HL-60 (cell line): ENCODE results near the gene KRT6C.

Source experiments
- DNase-seq, 2 experiments: peaks; one replicate each; pipeline ENCODE4 v3.0.0-alpha.2; 2010 to 2020; ENCODE audit warnings: low read depth in 1 of 2, low spot score in 1 of 2
- H3K27ac ChIP-seq: fragments of 250-450 bp; sonication (Bioruptor Pico); replicated peaks from 2 replicates; pipeline ENCODE4 v1.5.1; 2020; ENCODE audit warnings: mild to moderate bottlenecking, moderate library complexity
- H3K27me3 ChIP-seq: fragments of 250-450 bp; sonication (Bioruptor Pico); 2 replicates; pipeline ENCODE4 v1.5.1; 2021; ENCODE audit warnings: mild to moderate bottlenecking, moderate library complexity; ENCODE audit not compliant: insufficient read depth, poor library complexity, severe bottlenecking
- H3K4me3 ChIP-seq: replicated peaks from 2 replicates; pipeline ENCODE4 v1.5.1; 2011; ENCODE audit warnings: mild to moderate bottlenecking, control low read depth, low read length; ENCODE audit not compliant: insufficient read depth
- GABPA ChIP-seq: IDR thresholded peaks from 2 replicates; pipeline ENCODE4 v1.6.1; 2012; ENCODE audit warnings: low read depth
- POLR2AphosphoS5 ChIP-seq: IDR thresholded peaks from 2 replicates; pipeline ENCODE4 v1.6.1; 2012; ENCODE audit warnings: low read depth
- SPI1 ChIP-seq: IDR thresholded peaks from 2 replicates; pipeline ENCODE4 v1.6.1; 2012; ENCODE audit warnings: low read depth, mild to moderate bottlenecking, borderline replicate concordance
- TF ChIP-seq, protein P1 (sequence below): IDR thresholded peaks from one replicate; pipeline ENCODE4 v1.5.1; 2011; ENCODE audit warnings: low read length, control low read depth, inconsistent platforms; ENCODE audit not compliant: insufficient read depth
- TF ChIP-seq, protein P2 (sequence below): IDR thresholded peaks from 2 replicates; pipeline ENCODE4 v1.6.1; 2012; ENCODE audit warnings: low read depth; ENCODE audit not compliant: insufficient replicate concordance

KRT6C gene

DNA sequence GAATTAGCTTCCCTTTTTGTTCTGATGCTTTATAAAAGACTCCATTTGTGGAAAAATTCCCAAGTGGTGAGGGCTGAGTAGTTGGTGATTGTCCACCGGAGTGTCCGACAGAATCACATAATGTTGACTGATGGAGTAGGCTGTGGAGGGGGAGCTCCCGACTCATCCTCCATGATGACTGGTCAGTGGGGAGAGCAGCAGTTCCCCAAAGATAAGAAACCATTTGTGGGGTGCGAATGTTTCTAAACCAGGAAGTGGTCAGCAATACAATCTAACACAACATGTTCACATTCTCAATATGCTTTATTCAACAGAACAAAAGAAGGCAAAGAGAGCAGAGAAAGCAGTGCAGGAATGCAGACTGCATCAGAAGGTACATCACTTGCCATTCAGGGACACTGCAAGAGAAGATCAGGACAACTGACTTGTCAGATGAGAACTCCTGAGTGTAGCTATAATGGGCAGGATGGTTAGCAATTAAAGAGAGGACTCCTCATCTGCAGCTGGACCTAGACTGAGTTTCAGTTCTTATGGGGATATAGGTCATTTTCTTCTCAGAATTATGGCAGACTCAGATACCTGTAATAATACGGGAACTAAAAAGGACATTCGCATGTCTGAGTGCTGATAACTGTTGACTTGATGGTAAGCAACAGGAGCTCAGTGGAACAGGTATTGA lies 27.1 kb downstream of the KRT6C start:
- H3K27ac ChIP-seq: no peak overlapping the region
- H3K4me3 ChIP-seq: no peak overlapping the region
- peaks cover 4% of the 10 kb centered on the region for H3K27me3 ChIP-seq
- TF ChIP-seq GABPA (no peak), SPI1 (no peak), POLR2AphosphoS5 (no peak)
- TF ChIP-seq, protein P1, sequence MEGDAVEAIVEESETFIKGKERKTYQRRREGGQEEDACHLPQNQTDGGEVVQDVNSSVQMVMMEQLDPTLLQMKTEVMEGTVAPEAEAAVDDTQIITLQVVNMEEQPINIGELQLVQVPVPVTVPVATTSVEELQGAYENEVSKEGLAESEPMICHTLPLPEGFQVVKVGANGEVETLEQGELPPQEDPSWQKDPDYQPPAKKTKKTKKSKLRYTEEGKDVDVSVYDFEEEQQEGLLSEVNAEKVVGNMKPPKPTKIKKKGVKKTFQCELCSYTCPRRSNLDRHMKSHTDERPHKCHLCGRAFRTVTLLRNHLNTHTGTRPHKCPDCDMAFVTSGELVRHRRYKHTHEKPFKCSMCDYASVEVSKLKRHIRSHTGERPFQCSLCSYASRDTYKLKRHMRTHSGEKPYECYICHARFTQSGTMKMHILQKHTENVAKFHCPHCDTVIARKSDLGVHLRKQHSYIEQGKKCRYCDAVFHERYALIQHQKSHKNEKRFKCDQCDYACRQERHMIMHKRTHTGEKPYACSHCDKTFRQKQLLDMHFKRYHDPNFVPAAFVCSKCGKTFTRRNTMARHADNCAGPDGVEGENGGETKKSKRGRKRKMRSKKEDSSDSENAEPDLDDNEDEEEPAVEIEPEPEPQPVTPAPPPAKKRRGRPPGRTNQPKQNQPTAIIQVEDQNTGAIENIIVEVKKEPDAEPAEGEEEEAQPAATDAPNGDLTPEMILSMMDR: no peak
- TF ChIP-seq, protein P2, sequence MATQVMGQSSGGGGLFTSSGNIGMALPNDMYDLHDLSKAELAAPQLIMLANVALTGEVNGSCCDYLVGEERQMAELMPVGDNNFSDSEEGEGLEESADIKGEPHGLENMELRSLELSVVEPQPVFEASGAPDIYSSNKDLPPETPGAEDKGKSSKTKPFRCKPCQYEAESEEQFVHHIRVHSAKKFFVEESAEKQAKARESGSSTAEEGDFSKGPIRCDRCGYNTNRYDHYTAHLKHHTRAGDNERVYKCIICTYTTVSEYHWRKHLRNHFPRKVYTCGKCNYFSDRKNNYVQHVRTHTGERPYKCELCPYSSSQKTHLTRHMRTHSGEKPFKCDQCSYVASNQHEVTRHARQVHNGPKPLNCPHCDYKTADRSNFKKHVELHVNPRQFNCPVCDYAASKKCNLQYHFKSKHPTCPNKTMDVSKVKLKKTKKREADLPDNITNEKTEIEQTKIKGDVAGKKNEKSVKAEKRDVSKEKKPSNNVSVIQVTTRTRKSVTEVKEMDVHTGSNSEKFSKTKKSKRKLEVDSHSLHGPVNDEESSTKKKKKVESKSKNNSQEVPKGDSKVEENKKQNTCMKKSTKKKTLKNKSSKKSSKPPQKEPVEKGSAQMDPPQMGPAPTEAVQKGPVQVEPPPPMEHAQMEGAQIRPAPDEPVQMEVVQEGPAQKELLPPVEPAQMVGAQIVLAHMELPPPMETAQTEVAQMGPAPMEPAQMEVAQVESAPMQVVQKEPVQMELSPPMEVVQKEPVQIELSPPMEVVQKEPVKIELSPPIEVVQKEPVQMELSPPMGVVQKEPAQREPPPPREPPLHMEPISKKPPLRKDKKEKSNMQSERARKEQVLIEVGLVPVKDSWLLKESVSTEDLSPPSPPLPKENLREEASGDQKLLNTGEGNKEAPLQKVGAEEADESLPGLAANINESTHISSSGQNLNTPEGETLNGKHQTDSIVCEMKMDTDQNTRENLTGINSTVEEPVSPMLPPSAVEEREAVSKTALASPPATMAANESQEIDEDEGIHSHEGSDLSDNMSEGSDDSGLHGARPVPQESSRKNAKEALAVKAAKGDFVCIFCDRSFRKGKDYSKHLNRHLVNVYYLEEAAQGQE: no peak
- no peak for DNase-seq

DNA sequence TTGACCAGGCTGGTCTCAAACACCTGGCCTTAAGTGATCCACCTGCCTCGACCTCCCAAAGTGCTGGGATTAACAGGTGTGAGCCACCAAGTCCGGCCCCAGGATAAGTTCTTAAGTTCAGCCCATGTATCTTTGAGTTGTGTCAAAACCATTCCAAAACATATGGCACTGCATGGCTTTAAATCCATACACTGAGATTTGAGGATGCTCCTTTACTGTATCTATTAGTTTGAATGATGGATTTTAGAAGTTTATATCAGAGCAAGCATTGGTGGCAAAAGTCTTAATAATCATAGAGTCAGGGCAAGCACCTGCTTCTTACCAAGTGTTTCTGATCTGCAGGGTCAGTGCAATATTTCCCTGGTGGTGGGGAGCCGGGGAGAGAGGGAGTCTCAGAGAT lies 27.7 kb downstream of the KRT6C start:
- Histone ChIP-seq H3K27me3 (peaks cover 5% of the 10 kb centered on the region), H3K27ac (no peak overlapping the region), H3K4me3 (no peak overlapping the region)
- no peak for DNase-seq
- TF ChIP-seq, protein P1: no peak
- TF ChIP-seq GABPA (no peak), SPI1 (no peak), POLR2AphosphoS5 (no peak)
- TF ChIP-seq, protein P2: no peak

DNA sequence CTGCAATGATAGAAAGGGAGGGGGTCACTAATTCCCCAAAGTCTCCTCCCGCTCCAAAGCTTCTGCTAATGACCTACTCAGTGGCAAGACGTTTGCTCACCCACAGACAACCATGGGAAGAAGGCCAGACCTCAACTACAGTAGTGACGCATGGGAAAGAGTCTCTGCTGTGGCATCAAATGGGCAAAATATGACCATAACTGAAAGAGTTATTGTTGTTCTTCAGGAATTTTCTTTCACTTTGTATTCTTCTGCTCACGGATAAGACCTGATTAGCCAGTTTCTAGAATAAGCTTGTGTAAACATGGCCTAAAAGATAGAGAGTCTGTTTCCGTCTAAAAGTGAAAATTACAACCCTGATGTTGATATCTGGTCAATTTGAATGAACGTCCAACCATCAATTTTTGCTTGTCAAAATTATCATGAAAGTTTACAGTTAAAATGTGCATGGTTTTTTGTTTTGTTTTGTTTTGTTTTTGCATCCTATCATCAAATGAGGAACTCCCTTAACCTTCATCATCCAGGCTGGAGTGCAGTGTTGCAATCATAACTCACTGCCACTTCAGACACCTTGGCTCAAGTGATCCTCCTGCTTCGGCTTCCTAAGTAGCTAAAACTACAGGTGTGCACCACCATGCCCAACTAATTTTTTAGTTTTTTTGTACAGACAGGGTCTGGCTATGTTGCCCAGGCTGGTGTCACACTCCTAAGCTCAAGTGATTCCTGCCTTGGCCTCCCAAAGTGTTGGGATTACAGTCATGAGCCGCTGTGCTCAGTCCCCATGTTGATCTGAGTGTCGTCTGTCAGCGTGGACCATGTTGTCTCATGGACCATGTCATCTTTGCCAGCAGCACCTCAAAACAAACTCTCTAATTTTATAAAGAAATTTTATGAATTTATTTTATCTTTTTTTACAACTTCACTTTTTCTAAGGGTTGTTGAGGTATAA lies 28.7 kb downstream of the KRT6C start:
- no peak for DNase-seq
- H3K4me3 ChIP-seq: no peak overlapping the region
- TF ChIP-seq, protein P2: no peak
- TF ChIP-seq GABPA (no peak), SPI1 (no peak), POLR2AphosphoS5 (no peak)
- TF ChIP-seq, protein P1: no peak
- peaks cover 5% of the 10 kb centered on the region for H3K27me3 ChIP-seq
- no peak overlapping the region for H3K27ac ChIP-seq
